GM12892 (cell line): ENCODE measurements around the gene CD8B.
"Not testable (repeated sequence)": the region's sequence is repeated elsewhere in the genome, so short reads cannot be mapped to it uniquely, and the experiment has no call there.

Experiments used
- POLR2A ChIP-seq: IDR thresholded peaks from 2 replicates; pipeline ENCODE4 v1.6.1; 2011; ENCODE audit warnings: low read depth, low read length, control low read depth
- TAF1 ChIP-seq: IDR thresholded peaks from 2 replicates; pipeline ENCODE4 v1.6.1; 2011; ENCODE audit warnings: low read depth, mild to moderate bottlenecking, control low read depth, low read length, borderline replicate concordance

GRCh38 chr2:86851581-86851980 lies 10.1 kb downstream of the CD8B start:
- not testable (repeated sequence) for TF ChIP-seq POLR2A, TAF1
